Activated naive CD8-positive, alpha-beta T cell (primary cell): ENCODE measurements around the gene ARSB.

ENCODE experiments used
- H3K27ac Mint-ChIP-seq: one replicate; pipeline ENCODE4 v1.8.0; 2021; ENCODE audit warnings: mixed read lengths
- H3K27me3 Mint-ChIP-seq: one replicate; pipeline ENCODE4 v1.8.0; 2021; ENCODE audit warnings: mixed read lengths
- H3K36me3 Mint-ChIP-seq: one replicate; pipeline ENCODE4 v1.8.0; 2021; ENCODE audit warnings: mixed read lengths
- H3K4me1 Mint-ChIP-seq: one replicate; pipeline ENCODE4 v1.8.0; 2021; ENCODE audit warnings: low read depth, mixed read lengths
- H3K4me3 Mint-ChIP-seq: one replicate; pipeline ENCODE4 v1.8.0; 2021; ENCODE audit warnings: mild to moderate bottlenecking, mixed read lengths
- H3K9me3 Mint-ChIP-seq: one replicate; pipeline ENCODE4 v1.8.0; 2021; ENCODE audit warnings: low read depth, mixed read lengths

The ARSB gene

DNA sequence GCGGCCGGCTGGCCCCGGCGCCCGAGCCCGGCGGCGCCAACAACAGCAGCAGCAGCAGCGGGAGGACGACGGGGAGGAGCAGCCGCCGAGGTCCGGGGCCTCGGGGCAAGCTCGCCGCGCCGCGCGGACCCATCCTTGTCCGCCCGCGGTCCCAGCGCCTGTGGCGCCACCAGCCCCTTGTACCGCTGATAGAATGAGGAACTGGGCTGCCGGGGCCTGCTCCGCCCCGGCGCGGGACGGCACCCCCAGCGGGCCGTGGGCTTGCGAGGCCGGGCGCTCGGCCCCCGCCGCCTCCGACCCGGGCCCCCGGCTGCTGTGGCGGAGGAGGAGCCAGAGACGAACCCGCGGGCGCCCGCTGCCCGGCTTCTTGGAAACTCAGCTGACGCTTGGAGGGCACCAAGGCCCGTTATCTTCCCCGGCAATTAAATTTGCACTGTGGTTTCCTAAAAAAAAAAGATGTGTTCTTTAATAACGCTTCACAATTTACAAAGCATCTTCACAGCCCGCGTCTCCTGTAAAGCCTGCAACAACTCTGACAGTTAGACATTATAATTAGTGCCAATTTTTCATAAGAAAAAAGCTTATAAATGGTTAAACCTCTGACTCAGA, at the start of gene ARSB:
ARSB (minus strand) TSS at position 195 of the 609 bp plus-strand sequence; CDS start at position 133, 62 bp downstream.
- Mint-ChIP-seq H3K27me3 (no peaks in the 10 kb centered on the region), H3K9me3 (no peaks in the 10 kb centered on the region), H3K4me3 (peak within 1 kb of the TSS; percentile 91), H3K27ac (peak within 1 kb of the TSS; percentile 98), H3K36me3 (no peaks in the 10 kb centered on the region), H3K4me1 (peaks cover 39% of the 10 kb centered on the region)

DNA sequence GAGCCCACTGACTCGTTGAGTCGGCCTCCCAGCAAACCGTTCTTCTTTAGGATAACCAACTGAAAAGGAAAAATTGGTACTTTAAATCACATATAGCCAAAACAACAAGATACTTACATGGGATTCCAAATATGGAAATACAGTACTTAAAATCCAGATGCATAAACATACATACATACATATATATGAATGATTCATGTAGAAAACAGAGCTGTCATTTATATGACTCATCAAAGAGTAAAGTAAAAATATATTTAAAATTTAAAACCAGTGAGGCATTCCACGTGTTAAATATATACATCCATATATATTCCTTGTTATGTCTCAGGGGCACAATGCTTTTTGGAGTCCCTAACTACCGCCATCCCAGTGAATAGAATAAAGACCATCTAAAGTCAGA, 47.7 kb upstream of the ARSB start:
- peaks cover 2% of the 10 kb centered on the region for H3K27me3 Mint-ChIP-seq
- no peaks in the 10 kb centered on the region for H3K9me3 Mint-ChIP-seq
- H3K27ac Mint-ChIP-seq, result no peak overlapping the region
- H3K36me3 Mint-ChIP-seq, result no peaks in the 10 kb centered on the region
- H3K4me1 Mint-ChIP-seq, result no peaks in the 10 kb centered on the region
- H3K4me3 Mint-ChIP-seq, result no peak overlapping the region

DNA sequence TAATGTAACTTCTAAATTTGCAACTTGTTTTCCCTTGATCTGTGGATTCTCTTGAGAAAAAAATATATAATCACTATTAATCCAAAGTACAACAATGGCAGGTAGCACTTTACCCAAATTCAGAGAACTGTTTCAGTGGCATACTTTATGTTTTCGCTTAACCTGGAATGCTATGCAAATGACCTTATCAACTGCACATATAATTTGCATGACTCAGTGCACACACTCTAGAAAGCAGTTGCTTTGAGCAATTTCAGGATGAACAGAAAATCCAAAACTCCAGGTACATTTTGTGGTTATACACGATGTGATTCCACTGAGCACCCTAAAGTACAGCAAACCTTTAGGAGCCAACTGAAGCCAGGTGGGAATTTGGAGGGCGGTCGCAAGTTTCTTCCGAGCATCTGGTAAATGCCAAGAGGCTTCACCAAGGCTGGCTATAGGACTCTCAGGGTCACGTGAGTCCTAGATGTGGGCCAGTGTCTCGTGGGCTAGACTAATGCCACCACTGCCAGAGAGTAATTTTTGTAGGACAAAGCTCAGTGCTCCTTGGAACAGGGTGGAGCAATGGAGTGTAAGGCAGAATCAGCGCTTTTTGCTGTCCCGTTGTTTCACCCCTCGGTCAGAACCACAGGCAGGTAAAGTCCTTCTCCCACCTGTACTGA, 47.1 kb upstream of the ARSB start:
- Mint-ChIP-seq H3K27ac (no peak overlapping the region), H3K4me1 (no peaks in the 10 kb centered on the region), H3K9me3 (no peaks in the 10 kb centered on the region), H3K36me3 (no peaks in the 10 kb centered on the region), H3K4me3 (no peak overlapping the region), H3K27me3 (peaks cover 2% of the 10 kb centered on the region)

DNA sequence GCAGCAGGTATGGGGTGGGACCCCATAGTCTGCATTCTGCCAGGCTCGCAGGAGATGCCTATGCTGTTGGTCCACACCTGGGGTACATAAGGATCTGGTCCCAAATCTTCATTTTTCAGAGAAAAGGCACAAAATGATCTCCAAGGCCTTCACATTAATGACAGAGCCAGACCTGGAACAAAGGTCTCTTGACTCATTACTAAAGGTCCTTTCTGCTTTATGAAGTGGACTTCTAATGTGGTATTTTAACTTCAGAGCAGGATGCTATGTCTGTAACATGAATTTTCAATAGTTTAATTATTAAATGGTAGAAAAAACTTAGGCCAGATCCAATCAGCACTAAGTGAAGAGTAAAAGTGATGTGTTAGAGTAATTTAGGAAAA, 46.4 kb upstream of the ARSB start:
- Mint-ChIP-seq H3K36me3 (no peaks in the 10 kb centered on the region), H3K27me3 (peaks cover 4% of the 10 kb centered on the region), H3K9me3 (no peaks in the 10 kb centered on the region), H3K4me3 (no peak overlapping the region), H3K4me1 (no peaks in the 10 kb centered on the region), H3K27ac (no peak overlapping the region)

DNA sequence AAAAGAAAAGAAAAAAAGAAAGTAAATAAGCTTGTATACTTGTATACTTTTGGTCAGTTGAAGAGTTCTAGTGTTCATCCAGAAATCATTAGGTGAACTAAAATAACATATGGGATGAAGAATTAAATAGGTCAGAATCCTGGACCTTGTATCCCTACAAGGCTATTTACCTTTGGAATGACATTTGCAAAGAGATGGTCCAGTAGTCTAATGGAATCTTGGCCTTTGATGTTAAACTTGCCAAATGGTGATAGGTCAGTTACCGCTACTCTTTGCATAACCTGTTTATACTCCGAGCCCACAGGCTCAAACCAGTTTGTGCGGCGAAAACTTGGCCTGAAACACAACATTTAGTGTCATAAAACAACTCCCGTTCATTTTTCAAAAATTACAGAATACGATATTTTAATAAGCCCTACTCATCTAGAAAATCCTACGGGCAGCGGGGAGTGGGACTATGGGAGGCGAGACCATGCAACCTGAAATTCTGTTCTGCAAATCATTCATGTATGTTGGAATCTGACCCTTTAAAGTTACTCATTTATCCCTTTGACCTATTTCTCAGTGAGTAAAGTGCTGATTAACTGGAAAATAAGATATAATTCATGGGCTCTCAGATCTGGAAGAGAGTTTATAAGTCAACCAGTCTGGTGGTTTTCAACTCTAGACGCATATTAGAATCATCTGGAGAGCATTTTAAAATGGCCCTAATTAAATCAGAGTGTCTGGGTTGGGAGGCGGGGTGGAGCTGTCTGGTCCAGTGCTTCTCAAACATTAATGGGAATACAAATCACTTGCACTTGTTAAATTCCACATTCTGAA, 45.8 kb upstream of the ARSB start:
- no peak overlapping the region for H3K4me3 Mint-ChIP-seq
- H3K27me3 Mint-ChIP-seq, result peaks cover 5% of the 10 kb centered on the region
- no peak overlapping the region for H3K27ac Mint-ChIP-seq
- no peaks in the 10 kb centered on the region for H3K36me3 Mint-ChIP-seq
- no peaks in the 10 kb centered on the region for H3K4me1 Mint-ChIP-seq
- no peaks in the 10 kb centered on the region for H3K9me3 Mint-ChIP-seq

DNA sequence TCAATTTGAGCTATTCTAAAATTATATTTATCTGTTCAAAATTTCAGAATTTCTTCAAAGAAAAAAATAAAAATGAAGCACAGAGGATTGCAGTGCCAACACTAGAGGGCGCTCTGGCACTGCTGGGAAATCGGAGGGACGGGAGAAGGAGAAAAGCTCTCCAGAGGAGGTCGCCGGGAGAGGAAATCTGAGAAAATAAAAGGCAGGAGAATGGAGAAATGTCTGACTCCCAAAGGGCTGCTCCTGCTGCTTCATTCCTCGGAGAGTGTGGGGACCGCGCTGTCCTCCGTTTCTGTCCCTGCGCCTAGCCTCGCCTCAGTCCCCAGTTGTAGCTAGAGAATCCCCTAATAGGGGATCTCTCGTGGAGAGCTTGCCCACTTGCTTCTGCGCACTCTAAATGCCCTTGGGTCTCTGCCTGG, 40.0 kb upstream of the ARSB start:
- Mint-ChIP-seq H3K27me3 (peaks cover 27% of the 10 kb centered on the region), H3K4me1 (peaks cover 12% of the 10 kb centered on the region), H3K27ac (no peak overlapping the region), H3K4me3 (peak overlapping the region; percentile 56), H3K9me3 (no peaks in the 10 kb centered on the region), H3K36me3 (no peaks in the 10 kb centered on the region)

DNA sequence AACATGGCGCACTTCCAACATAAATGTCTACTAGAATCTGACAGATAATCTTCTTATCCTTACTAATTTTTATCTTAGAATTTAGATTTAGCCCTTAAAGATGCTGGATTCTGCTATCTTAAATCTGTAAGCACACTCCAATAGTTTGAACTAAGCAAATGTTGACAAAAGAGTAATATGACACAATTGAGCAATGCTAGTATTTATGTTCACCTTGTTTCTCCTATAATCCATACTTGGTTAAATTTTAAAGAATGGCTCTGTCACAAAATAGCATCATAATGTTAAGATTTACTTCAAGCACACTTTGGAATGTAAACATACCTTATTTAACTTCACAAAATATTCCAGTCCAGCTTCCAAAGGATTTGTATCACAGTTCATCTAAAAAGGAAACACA, 38.8 kb upstream of the ARSB start:
- peaks cover 12% of the 10 kb centered on the region for H3K4me1 Mint-ChIP-seq
- no peak overlapping the region for H3K4me3 Mint-ChIP-seq
- H3K27me3 Mint-ChIP-seq, result peaks cover 31% of the 10 kb centered on the region
- H3K9me3 Mint-ChIP-seq, result no peaks in the 10 kb centered on the region
- H3K27ac Mint-ChIP-seq, result no peak overlapping the region
- no peaks in the 10 kb centered on the region for H3K36me3 Mint-ChIP-seq

DNA sequence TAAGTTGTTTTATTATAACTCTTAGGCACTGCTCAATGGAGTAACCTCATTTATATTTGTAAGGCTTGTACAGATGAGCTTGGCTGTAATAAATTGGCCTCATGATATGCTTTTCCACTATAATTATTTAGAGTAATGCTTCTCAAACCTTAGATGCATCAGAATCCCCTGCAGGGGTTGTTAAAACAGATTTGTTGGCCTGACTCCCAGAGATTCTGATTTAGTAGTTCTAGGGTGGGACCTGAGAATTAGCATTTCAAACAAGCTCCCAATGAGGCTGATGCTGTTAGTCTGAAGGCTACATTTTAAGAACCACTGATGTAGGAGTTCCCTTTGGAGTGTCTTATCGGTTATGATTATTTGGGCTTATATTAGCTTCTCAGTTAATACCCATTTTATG, 38.2 kb upstream of the ARSB start:
- peaks cover 32% of the 10 kb centered on the region for H3K27me3 Mint-ChIP-seq
- no peak overlapping the region for H3K4me3 Mint-ChIP-seq
- no peaks in the 10 kb centered on the region for H3K9me3 Mint-ChIP-seq
- H3K36me3 Mint-ChIP-seq, result no peaks in the 10 kb centered on the region
- H3K27ac Mint-ChIP-seq, result no peak overlapping the region
- peaks cover 12% of the 10 kb centered on the region for H3K4me1 Mint-ChIP-seq

DNA sequence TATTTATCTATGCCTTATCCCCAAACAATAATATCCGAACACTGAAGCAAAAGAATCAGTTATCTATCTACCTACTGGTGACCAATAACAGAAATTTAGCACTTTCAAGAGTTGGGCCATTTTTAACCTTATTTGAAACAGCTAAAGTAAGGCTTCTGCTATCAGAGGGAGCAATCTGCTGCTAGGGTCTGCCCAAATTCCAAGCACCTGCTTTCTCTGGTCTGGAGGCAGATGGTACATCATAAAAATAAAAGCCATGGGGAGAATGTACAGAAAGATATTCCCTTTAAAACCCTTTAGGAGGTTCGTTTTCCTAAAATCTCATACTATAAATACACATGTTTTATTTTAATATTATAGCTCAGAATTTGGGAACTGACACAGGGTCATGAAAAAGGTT, 37.7 kb upstream of the ARSB start:
- H3K27me3 Mint-ChIP-seq, result peaks cover 32% of the 10 kb centered on the region
- no peaks in the 10 kb centered on the region for H3K36me3 Mint-ChIP-seq
- H3K27ac Mint-ChIP-seq, result no peak overlapping the region
- no peaks in the 10 kb centered on the region for H3K9me3 Mint-ChIP-seq
- H3K4me1 Mint-ChIP-seq, result peaks cover 12% of the 10 kb centered on the region
- no peak overlapping the region for H3K4me3 Mint-ChIP-seq

DNA sequence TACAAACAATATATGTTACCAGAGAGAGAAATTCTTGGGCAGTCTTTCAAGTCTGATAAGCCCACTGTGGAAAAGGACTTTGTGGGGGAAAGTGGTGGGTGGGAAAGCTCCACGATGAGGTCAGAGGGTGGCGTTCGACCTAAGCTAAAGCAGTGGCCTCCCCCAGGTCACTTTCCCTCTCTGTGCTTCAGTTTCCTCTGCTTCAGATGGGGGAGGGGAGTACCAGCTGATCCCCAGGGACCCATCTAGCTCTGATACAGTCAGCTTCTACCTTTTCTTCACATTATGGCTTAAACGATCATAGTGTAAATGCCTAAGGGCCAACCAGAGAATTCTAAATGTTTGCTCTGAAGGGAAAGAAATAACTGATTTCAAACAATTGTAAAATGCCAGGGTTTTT, 36.6 kb upstream of the ARSB start:
- no peak overlapping the region for H3K27ac Mint-ChIP-seq
- no peaks in the 10 kb centered on the region for H3K9me3 Mint-ChIP-seq
- H3K27me3 Mint-ChIP-seq, result peaks cover 32% of the 10 kb centered on the region
- H3K36me3 Mint-ChIP-seq, result no peaks in the 10 kb centered on the region
- H3K4me3 Mint-ChIP-seq, result no peak overlapping the region
- H3K4me1 Mint-ChIP-seq, result peaks cover 12% of the 10 kb centered on the region

DNA sequence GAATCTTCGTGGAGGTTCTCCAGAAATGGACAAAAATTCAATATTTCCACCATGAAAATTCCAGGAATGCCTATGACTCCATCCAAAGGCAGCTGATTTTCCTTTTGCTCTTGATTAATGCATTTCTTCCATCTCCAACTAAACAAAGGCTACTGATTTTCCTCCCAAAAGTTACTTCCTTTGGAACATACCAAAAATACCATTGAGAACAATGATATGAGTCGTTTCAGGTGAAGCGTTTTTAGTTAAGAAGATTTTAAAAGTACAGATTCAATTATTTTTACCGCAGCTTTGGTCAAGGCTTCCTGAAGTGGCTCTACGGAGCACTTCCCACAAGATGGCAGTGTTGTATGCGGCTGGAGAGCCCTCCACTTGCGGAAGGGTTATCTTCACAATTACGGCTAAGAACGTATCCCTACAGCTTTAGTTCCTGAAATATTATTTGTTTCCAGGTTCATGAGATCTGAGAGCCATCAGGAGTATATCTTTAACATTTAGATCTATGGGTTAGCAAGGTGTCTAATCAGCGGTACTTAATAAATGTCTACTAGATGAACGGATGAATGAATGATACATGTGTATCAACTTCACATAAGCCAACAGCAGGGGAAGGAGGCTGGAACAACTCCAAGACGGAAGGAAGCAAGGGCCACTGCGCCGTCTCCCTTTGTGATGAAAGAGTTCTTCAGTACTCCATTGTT, 35.9 kb upstream of the ARSB start:
- H3K4me1 Mint-ChIP-seq, result peaks cover 12% of the 10 kb centered on the region
- H3K27me3 Mint-ChIP-seq, result peaks cover 28% of the 10 kb centered on the region
- no peaks in the 10 kb centered on the region for H3K9me3 Mint-ChIP-seq
- no peak overlapping the region for H3K4me3 Mint-ChIP-seq
- H3K36me3 Mint-ChIP-seq, result no peaks in the 10 kb centered on the region
- H3K27ac Mint-ChIP-seq, result no peak overlapping the region

DNA sequence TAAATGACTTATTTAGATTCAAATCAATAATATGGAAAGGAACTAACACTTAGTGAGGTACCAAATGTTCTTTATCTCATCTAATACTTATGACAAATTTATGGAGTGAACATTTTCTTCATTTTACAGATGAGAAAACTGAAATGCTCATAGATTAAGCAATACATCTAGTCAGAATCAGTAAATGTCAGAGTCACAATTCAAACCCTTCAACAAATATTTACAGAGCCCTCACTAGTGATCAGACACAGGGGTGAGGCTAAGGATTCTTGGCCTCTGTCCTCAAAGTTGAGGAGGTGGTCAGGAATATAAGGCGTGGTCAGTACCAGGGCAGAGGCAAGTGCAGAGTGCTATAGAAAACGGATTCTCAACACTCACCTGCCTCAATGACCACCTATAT, 29.5 kb upstream of the ARSB start:
- Mint-ChIP-seq H3K27me3 (peaks cover 9% of the 10 kb centered on the region), H3K4me3 (no peak overlapping the region), H3K36me3 (peaks cover 7% of the 10 kb centered on the region)

DNA sequence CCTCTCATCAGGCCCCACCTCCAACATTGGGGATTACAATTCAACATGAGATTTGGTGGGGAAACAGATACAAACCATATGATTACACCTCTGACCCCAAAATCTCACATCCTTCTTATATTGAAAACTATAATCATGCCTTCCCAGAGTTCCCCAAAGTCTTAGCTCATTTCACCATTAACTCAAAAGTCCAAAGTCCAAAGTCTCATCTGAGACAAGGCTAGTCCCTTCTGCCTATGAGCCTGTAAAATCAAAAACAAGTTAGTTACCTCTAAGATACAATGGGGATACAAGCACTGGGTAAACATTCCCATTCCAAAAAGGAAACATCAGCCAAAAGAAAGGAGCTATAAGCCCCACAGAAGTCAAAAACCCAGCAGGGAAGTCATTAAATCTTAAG, 26.8 kb upstream of the ARSB start:
- no peak overlapping the region for H3K4me3 Mint-ChIP-seq
- no peak overlapping the region for H3K27ac Mint-ChIP-seq
- peaks cover 7% of the 10 kb centered on the region for H3K36me3 Mint-ChIP-seq
- peaks cover 3% of the 10 kb centered on the region for H3K27me3 Mint-ChIP-seq
- no peaks in the 10 kb centered on the region for H3K4me1 Mint-ChIP-seq
- H3K9me3 Mint-ChIP-seq, result peaks cover 9% of the 10 kb centered on the region

More for the DNA sequence above, 29.5 kb upstream of the ARSB start:
- Mint-ChIP-seq H3K9me3 (peaks cover 9% of the 10 kb centered on the region), H3K4me1 (no peaks in the 10 kb centered on the region), H3K27ac (no peak overlapping the region)

DNA sequence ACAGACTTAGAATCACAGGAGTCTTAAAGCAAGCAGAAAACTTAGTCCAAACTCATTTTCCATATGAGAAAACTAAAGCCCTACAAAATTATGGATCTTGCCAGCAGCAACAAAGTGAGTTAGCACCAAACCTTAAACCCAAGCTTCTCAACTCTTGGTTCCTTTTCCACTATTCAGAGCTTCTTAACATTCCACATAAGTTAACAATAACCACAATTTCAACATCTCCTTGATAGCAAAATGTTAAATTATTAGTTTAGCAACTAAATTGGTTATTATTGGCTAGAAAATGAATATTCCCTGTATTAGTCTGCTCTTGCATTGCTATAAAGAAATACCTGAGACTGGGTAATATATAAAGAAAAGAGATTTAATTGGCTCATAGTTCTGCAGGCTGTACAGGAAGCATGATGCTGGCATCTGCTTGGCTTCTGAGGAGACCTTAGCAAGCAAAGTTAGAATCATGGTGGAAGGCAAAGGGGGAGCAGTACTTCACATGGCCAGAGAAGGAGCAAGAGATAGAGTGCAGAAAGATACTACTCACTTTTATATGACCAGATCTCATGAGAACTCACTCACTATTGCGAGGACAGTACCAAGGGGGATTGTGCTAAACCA, 26.2 kb upstream of the ARSB start:
- peaks cover 7% of the 10 kb centered on the region for H3K36me3 Mint-ChIP-seq
- no peaks in the 10 kb centered on the region for H3K4me1 Mint-ChIP-seq
- H3K9me3 Mint-ChIP-seq, result peaks cover 9% of the 10 kb centered on the region
- H3K27ac Mint-ChIP-seq, result no peak overlapping the region
- H3K4me3 Mint-ChIP-seq, result no peak overlapping the region
- peaks cover 3% of the 10 kb centered on the region for H3K27me3 Mint-ChIP-seq
